Pericardium fibroblast (primary cell): ENCODE measurements around the gene GTSF1L. TPM values are rescaled to one million over a fixed set of nuclear protein-coding genes. Genes with fewer than 3 reads are reported as not detected.

Experiments used
- total RNA-seq: library from RNA; depleted of rRNA; stranded (reverse); fragments of >200 nt; gene quantifications from 2 replicates; pipeline ENCODE4 v1.2.3, GENCODE V29; 2015

The GTSF1L gene
- total RNA-seq, result not detected in 2 replicates

DNA sequence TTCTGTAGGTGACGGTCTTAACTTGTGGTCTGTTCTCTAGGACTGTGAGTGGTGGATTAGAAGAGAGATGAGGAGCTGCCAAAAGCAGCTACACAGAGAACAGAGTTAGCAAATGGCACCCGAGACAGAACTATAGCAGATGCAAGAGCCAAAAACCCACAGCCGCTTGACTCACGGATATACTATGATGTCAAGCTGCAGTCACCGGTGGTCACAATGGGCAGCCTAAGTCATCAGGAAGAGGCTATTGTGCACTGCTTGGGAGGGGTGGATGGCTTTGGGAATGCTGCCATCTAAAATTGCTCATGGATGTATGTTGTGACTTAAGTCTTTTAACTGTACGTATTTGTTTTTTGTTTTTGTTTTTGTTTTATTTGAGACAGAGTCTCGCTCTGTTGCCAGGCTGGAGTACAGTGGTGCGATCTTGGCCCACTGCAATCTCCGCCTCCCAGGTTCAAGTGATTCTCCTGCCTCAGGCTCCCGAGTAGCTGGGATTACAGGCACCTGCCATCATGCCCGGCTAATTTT is at the start of gene GTSF1L:
Gene GTSF1L, minus strand, starts transcription at position 192 of the 528 bp plus-strand sequence. CDS start 308 bp downstream, outside the sequence.

Other genes starting within 250 kb of the GTSF1L start
- 1.2 and 2.4 TPM in 2 replicates for gene L3MBTL1, start 219.3 kb downstream of the GTSF1L start, total RNA-seq
- gene SGK2, start 168.0 kb downstream of the GTSF1L start, total RNA-seq, result not detected in 2 replicates
- 20.3 and 22.2 TPM in 2 replicates for gene IFT52, start 136.1 kb downstream of the GTSF1L start, total RNA-seq
- 2.6 and 2.7 TPM in 2 replicates for gene MYBL2, start 59.9 kb downstream of the GTSF1L start, total RNA-seq
- 6.1 and 17.7 TPM in 2 replicates for gene TOX2, start 187.8 kb upstream of the GTSF1L start, total RNA-seq